ENCODE measurements around the gene TMC7. TPM values are rescaled to one million over a fixed set of nuclear protein-coding genes. Genes with fewer than 3 reads are reported as not detected.

Gene TMC7
- total and polyA plus RNA-seq, 9 donors = 0.84 to 1.8 (median 1.5) TPM

GRCh38 chr16:19094542-19095365 lies 111.0 kb downstream of the TMC7 start:
- 60% methylated on average over 2 of the region's 11 CpGs for WGBS (ENCODE audit: insufficient coverage)
- Histone ChIP-seq H3K9me3 (replicated peaks; ENCODE audit: control insufficient read depth, low read depth, low read length) (no peaks in the 10 kb centered on the region), H3K27me3 (ENCODE audit: control insufficient read depth, insufficient read depth, low read length) (no peaks in the 10 kb centered on the region), H3K36me3 (ENCODE audit: control insufficient read depth, insufficient read depth, low read length) (no peaks in the 10 kb centered on the region), H3K4me3 (ENCODE audit: low read length) (no peak overlapping the region), H3K27ac (ENCODE audit: low read length) (no peak overlapping the region), H3K4me1 (ENCODE audit: control insufficient read depth, insufficient read depth, low read length) (no peaks in the 10 kb centered on the region)
- no peak for DNase-seq

- no peak overlapping the region for H3K27ac ChIP-seq (ENCODE audit: low read length)
- WGBS (ENCODE audit: insufficient coverage) = 100% methylated on average over 1 of the region's 5 CpGs
- H3K4me3 ChIP-seq (ENCODE audit: low read length) = no peak overlapping the region
- H3K9me3 ChIP-seq (replicated peaks; ENCODE audit: control insufficient read depth, low read depth, low read length) = no peaks in the 10 kb centered on the region
- no peak for DNase-seq
- no peaks in the 10 kb centered on the region for H3K27me3 ChIP-seq (ENCODE audit: control insufficient read depth, insufficient read depth, low read length)
- no peaks in the 10 kb centered on the region for H3K4me1 ChIP-seq (ENCODE audit: control insufficient read depth, insufficient read depth, low read length)
- H3K36me3 ChIP-seq (ENCODE audit: control insufficient read depth, insufficient read depth, low read length) = no peaks in the 10 kb centered on the region
Measured at GRCh38 chr16:19095654-19096053, 111.9 kb downstream of the TMC7 start.

- no peak overlapping the region for H3K4me3 ChIP-seq (ENCODE audit: low read length)
- DNase-seq = no peak
- H3K27me3 ChIP-seq (ENCODE audit: control insufficient read depth, insufficient read depth, low read length) = no peaks in the 10 kb centered on the region
- no peak overlapping the region for H3K27ac ChIP-seq (ENCODE audit: low read length)
- no CpG with 5 or more reads among the region's 1 CpG for WGBS (ENCODE audit: insufficient coverage)
- no peaks in the 10 kb centered on the region for H3K9me3 ChIP-seq (replicated peaks; ENCODE audit: control insufficient read depth, low read depth, low read length)
- H3K36me3 ChIP-seq (ENCODE audit: control insufficient read depth, insufficient read depth, low read length) = no peaks in the 10 kb centered on the region
- no peaks in the 10 kb centered on the region for H3K4me1 ChIP-seq (ENCODE audit: control insufficient read depth, insufficient read depth, low read length)
Measured at GRCh38 chr16:19098173-19098572, 114.4 kb downstream of the TMC7 start.

GRCh38 chr16:19102187-19102872 lies 118.6 kb downstream of the TMC7 start:
- Histone ChIP-seq H3K4me1 (ENCODE audit: control insufficient read depth, insufficient read depth, low read length) (no peaks in the 10 kb centered on the region), H3K36me3 (ENCODE audit: control insufficient read depth, insufficient read depth, low read length) (no peaks in the 10 kb centered on the region), H3K27me3 (ENCODE audit: control insufficient read depth, insufficient read depth, low read length) (no peaks in the 10 kb centered on the region), H3K9me3 (replicated peaks; ENCODE audit: control insufficient read depth, low read depth, low read length) (no peaks in the 10 kb centered on the region), H3K4me3 (ENCODE audit: low read length) (no peak overlapping the region), H3K27ac (ENCODE audit: low read length) (no peak overlapping the region)
- 58% methylated on average over 4 of the region's 16 CpGs for WGBS (ENCODE audit: insufficient coverage)
- no peak for DNase-seq

- DNase-seq = no peak
- no peaks in the 10 kb centered on the region for H3K36me3 ChIP-seq (ENCODE audit: control insufficient read depth, insufficient read depth, low read length)
- no peak overlapping the region for H3K4me3 ChIP-seq (ENCODE audit: low read length)
- H3K27ac ChIP-seq (ENCODE audit: low read length) = no peak overlapping the region
- no peaks in the 10 kb centered on the region for H3K27me3 ChIP-seq (ENCODE audit: control insufficient read depth, insufficient read depth, low read length)
- H3K4me1 ChIP-seq (ENCODE audit: control insufficient read depth, insufficient read depth, low read length) = no peaks in the 10 kb centered on the region
- 86% methylated on average over 1 of the region's 5 CpGs for WGBS (ENCODE audit: insufficient coverage)
- H3K9me3 ChIP-seq (replicated peaks; ENCODE audit: control insufficient read depth, low read depth, low read length) = no peaks in the 10 kb centered on the region
Measured at GRCh38 chr16:19104607-19105006, 120.9 kb downstream of the TMC7 start.

GRCh38 chr16:19105131-19105530 lies 121.4 kb downstream of the TMC7 start:
- no peak overlapping the region for H3K4me3 ChIP-seq (ENCODE audit: low read length)
- H3K4me1 ChIP-seq (ENCODE audit: control insufficient read depth, insufficient read depth, low read length) = no peaks in the 10 kb centered on the region
- H3K9me3 ChIP-seq (replicated peaks; ENCODE audit: control insufficient read depth, low read depth, low read length) = no peaks in the 10 kb centered on the region
- WGBS (ENCODE audit: insufficient coverage) = 41% methylated on average over 4 of the region's 6 CpGs
- no peaks in the 10 kb centered on the region for H3K36me3 ChIP-seq (ENCODE audit: control insufficient read depth, insufficient read depth, low read length)
- no peak overlapping the region for H3K27ac ChIP-seq (ENCODE audit: low read length)
- no peak for DNase-seq
- no peaks in the 10 kb centered on the region for H3K27me3 ChIP-seq (ENCODE audit: control insufficient read depth, insufficient read depth, low read length)

GRCh38 chr16:19105891-19106624 lies 122.3 kb downstream of the TMC7 start:
- Histone ChIP-seq H3K9me3 (replicated peaks; ENCODE audit: control insufficient read depth, low read depth, low read length) (no peaks in the 10 kb centered on the region), H3K36me3 (ENCODE audit: control insufficient read depth, insufficient read depth, low read length) (no peaks in the 10 kb centered on the region), H3K27ac (ENCODE audit: low read length) (no peak overlapping the region), H3K4me3 (ENCODE audit: low read length) (no peak overlapping the region), H3K4me1 (ENCODE audit: control insufficient read depth, insufficient read depth, low read length) (no peaks in the 10 kb centered on the region), H3K27me3 (ENCODE audit: control insufficient read depth, insufficient read depth, low read length) (no peaks in the 10 kb centered on the region)
- 69% methylated on average over 5 of the region's 11 CpGs for WGBS (ENCODE audit: insufficient coverage)
- DNase-seq = no peak

- Histone ChIP-seq H3K36me3 (ENCODE audit: control insufficient read depth, insufficient read depth, low read length) (no peaks in the 10 kb centered on the region), H3K4me3 (ENCODE audit: low read length) (no peak overlapping the region), H3K27me3 (ENCODE audit: control insufficient read depth, insufficient read depth, low read length) (no peaks in the 10 kb centered on the region), H3K4me1 (ENCODE audit: control insufficient read depth, insufficient read depth, low read length) (no peaks in the 10 kb centered on the region), H3K9me3 (replicated peaks; ENCODE audit: control insufficient read depth, low read depth, low read length) (no peaks in the 10 kb centered on the region), H3K27ac (ENCODE audit: low read length) (no peak overlapping the region)
- WGBS (ENCODE audit: insufficient coverage) = no CpG with 5 or more reads among the region's 2 CpGs
- no peak for DNase-seq
Measured at GRCh38 chr16:19106625-19107020, 122.9 kb downstream of the TMC7 start.

GRCh38 chr16:19108409-19109287 lies 124.9 kb downstream of the TMC7 start:
- H3K36me3 ChIP-seq (ENCODE audit: control insufficient read depth, insufficient read depth, low read length) = no peaks in the 10 kb centered on the region
- peaks cover 10% of the 10 kb centered on the region for H3K4me1 ChIP-seq (ENCODE audit: control insufficient read depth, insufficient read depth, low read length)
- no peak overlapping the region for H3K27ac ChIP-seq (ENCODE audit: low read length)
- H3K4me3 ChIP-seq (ENCODE audit: low read length) = no peak overlapping the region
- no peaks in the 10 kb centered on the region for H3K27me3 ChIP-seq (ENCODE audit: control insufficient read depth, insufficient read depth, low read length)
- H3K9me3 ChIP-seq (replicated peaks; ENCODE audit: control insufficient read depth, low read depth, low read length) = no peaks in the 10 kb centered on the region
- DNase-seq = no peak
- WGBS (ENCODE audit: insufficient coverage) = 53% methylated on average over 2 of the region's 9 CpGs
